ENCODE data around the gene SSBP1. TPM values are rescaled to one million over a fixed set of nuclear protein-coding genes. Genes with fewer than 3 reads are reported as not detected.

The SSBP1 gene
- total and polyA plus RNA-seq, 8 donors, result 17.4 to 207 (median 104) TPM

DNA sequence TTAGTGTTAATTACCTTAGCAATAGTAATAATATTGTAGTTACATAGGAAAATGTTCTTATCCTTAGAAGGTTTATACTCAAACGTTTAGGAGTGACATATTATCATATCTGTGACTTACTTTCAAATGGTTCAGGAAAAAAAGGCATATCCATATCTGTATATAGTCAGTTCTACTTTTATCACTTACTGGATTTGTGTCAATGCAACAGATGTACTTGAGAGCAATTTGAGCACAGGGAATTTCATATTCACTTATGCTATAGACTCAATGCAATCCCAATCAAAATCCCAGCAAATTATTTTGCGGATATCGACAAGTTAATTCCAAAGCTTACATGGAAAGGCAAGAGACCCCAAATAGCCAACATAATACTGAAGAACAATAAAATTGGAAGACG is 46.2 kb upstream of the SSBP1 start:
- no peak for TF ChIP-seq POLR2AphosphoS5 (IDR thresholded peaks at IDR 0.05)
- TF ChIP-seq, protein P1, sequence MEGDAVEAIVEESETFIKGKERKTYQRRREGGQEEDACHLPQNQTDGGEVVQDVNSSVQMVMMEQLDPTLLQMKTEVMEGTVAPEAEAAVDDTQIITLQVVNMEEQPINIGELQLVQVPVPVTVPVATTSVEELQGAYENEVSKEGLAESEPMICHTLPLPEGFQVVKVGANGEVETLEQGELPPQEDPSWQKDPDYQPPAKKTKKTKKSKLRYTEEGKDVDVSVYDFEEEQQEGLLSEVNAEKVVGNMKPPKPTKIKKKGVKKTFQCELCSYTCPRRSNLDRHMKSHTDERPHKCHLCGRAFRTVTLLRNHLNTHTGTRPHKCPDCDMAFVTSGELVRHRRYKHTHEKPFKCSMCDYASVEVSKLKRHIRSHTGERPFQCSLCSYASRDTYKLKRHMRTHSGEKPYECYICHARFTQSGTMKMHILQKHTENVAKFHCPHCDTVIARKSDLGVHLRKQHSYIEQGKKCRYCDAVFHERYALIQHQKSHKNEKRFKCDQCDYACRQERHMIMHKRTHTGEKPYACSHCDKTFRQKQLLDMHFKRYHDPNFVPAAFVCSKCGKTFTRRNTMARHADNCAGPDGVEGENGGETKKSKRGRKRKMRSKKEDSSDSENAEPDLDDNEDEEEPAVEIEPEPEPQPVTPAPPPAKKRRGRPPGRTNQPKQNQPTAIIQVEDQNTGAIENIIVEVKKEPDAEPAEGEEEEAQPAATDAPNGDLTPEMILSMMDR (IDR thresholded peaks at IDR 0.05), result no peak
- no peak for TF ChIP-seq POLR2A (IDR thresholded peaks at IDR 0.05)
- no peak for TF ChIP-seq EP300 (IDR thresholded peaks at IDR 0.05)
- Histone ChIP-seq H3K4me3 (no peak overlapping the region), H3K4me1 (peaks cover 24 to 64% (median 39%) of the 10 kb centered on the region in 4 donors), H3K27ac (no peak overlapping the region), H3K36me3 (no peaks in the 10 kb centered on the region), H3K9me3 (no peaks in the 10 kb centered on the region), H3K27me3 (no peaks in the 10 kb centered on the region)
- WGBS, 5 donors, result 79 to 85% (median 81%) methylated on average over 4 of the region's 4 CpGs
- intact Hi-C loops (cut with DNase I; ENCODE audit: low total_unique reads), result no loop called here
- DNase-seq, result no peak

DNA sequence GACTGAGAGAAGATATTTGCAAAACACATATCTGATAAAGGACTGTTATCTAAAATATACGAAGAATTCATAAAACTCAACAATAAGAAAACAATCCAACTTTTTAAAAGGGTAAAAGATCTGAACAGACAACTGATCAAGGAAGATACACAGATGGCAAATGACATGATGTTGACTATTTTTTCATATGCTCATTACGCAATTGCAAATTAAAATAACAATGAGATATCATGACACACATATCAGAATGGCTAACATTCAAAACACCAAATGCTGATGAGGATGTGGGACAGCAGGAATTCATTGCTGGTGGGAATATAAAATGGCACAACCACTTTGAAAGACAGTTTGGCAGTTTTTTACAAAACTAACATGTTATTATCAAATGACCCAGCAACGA is 45.1 kb upstream of the SSBP1 start:
- no peaks in the 10 kb centered on the region for H3K36me3 ChIP-seq
- WGBS, 5 donors, result 75 to 85% (median 82%) methylated on average over 3 of the region's 3 CpGs
- DNase-seq, result no peak
- no peaks in the 10 kb centered on the region for H3K9me3 ChIP-seq
- peaks cover 32 to 65% (median 46%) of the 10 kb centered on the region in 4 donors for H3K4me1 ChIP-seq
- no peak overlapping the region for H3K4me3 ChIP-seq
- H3K27me3 ChIP-seq, result no peaks in the 10 kb centered on the region
- intact Hi-C loops (cut with DNase I; ENCODE audit: low total_unique reads), result no loop called here
- no peak overlapping the region for H3K27ac ChIP-seq
- TF ChIP-seq POLR2A (IDR thresholded peaks at IDR 0.05) (no peak), EP300 (IDR thresholded peaks at IDR 0.05) (no peak), POLR2AphosphoS5 (IDR thresholded peaks at IDR 0.05) (no peak)
- TF ChIP-seq, protein P1 (IDR thresholded peaks at IDR 0.05), result no peak

DNA sequence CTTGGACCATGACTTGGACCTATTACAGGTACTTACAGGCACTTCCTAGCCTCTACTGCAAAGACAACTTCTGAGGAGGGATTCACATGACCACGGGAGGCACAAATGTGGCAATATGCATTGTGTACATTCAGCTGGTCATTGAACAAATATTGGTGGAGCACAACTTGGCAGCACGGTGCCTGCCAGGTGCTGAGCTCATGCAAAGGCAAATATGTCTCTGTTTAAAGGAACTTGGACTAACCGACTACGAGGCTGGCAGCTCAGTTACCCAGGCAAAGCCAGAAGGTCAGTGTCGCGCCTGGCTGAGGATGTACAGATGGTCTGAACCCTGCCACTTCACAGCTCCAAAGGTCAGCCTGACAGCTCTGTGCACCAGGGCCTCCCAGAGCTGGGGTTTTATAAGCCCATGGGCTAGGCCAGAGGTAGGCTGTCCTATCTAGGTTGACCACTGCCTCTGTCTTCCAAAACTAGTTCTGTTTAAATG is 42.3 kb upstream of the SSBP1 start:
- Histone ChIP-seq H3K4me3 (no peak overlapping the region), H3K36me3 (no peaks in the 10 kb centered on the region), H3K9me3 (no peaks in the 10 kb centered on the region), H3K27me3 (no peaks in the 10 kb centered on the region), H3K27ac (peak overlapping the region; percentile 55 to 75 (median 61)), H3K4me1 (peaks cover 45 to 85% (median 65%) of the 10 kb centered on the region in 4 donors)
- intact Hi-C loops (cut with DNase I; ENCODE audit: low total_unique reads), result no loop called here
- 24 to 50% (median 39%) methylated on average over 6 of the region's 6 CpGs for WGBS, 5 donors
- peak; percentile 53 to 85 for DNase-seq
- peak in 2 of 3 donors; percentile 58 to 85 for TF ChIP-seq POLR2AphosphoS5 (IDR thresholded peaks at IDR 0.05)
- no peak for TF ChIP-seq POLR2A (IDR thresholded peaks at IDR 0.05)
- TF ChIP-seq EP300 (IDR thresholded peaks at IDR 0.05), result no peak
- TF ChIP-seq, protein P1 (IDR thresholded peaks at IDR 0.05), result no peak

DNA sequence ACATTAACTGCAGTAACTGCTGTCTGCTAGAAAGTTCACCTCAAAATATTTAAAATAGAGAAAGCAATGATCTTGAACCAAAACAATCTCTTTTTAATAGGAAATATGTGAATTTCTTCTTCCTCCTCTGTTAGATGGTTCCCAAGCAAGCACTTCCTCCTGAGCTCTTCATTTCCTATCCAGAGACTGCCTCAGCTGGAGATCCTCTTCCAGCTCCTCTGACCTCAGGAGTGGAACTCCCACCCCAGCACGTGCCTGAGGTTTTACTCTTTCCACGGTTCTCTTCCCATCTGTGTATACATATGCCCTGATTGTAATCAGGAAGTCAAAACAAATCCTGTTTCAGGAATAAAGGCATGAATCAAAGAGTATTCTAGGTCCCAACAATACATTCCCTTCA is 41.8 kb upstream of the SSBP1 start:
- no peak overlapping the region for H3K4me3 ChIP-seq
- WGBS, 5 donors, result 13 to 30% (median 19%) methylated on average over 2 of the region's 2 CpGs
- intact Hi-C loops (cut with DNase I; ENCODE audit: low total_unique reads), result no loop called here
- no peaks in the 10 kb centered on the region for H3K27me3 ChIP-seq
- TF ChIP-seq POLR2A (IDR thresholded peaks at IDR 0.05) (no peak), EP300 (IDR thresholded peaks at IDR 0.05) (no peak), POLR2AphosphoS5 (IDR thresholded peaks at IDR 0.05) (no peak)
- TF ChIP-seq, protein P1 (IDR thresholded peaks at IDR 0.05), result no peak
- peaks cover 47 to 88% (median 69%) of the 10 kb centered on the region in 4 donors for H3K4me1 ChIP-seq
- H3K36me3 ChIP-seq, result no peaks in the 10 kb centered on the region
- H3K9me3 ChIP-seq, result no peaks in the 10 kb centered on the region
- H3K27ac ChIP-seq, result peak overlapping the region; percentile 53 to 75 (median 61)
- no peak for DNase-seq

Measured in stomach (tissue), 9 donors.